Peyer's patch (tissue), 4 donors: ENCODE results near the gene RUVBL1. TPM values are rescaled to one million over a fixed set of nuclear protein-coding genes. Genes with fewer than 3 reads are reported as not detected.

Experiments used
- DNase-seq, 3 donors: peaks; one replicate each; pipeline ENCODE4 v3.0.0-alpha.2; 2017 to 2019
- H3K27ac ChIP-seq, 4 donors: fragments of 200-600 bp; sonication (generic); one replicate each; pipeline ENCODE4 v1.5.1; 2016 to 2019
- H3K27me3 ChIP-seq, 2 donors: fragments of 200-600 bp; sonication (generic); one replicate each; pipeline ENCODE4 v1.5.1; 2019
- H3K36me3 ChIP-seq, 3 donors: fragments of 200-600 bp; sonication (generic); one replicate each; pipeline ENCODE4 v1.5.1; 2016 to 2019
- H3K4me1 ChIP-seq, 4 donors: fragments of 200-600 bp; sonication (generic); one replicate each; pipeline ENCODE4 v1.5.1; 2016 to 2019
- H3K4me3 ChIP-seq, 4 donors: fragments of 200-600 bp; sonication (generic); 1 replicate in 3 of 4; 2 replicates in 1 of 4; pipeline ENCODE4 v1.5.1; 2016 to 2019; ENCODE audit warnings: mild to moderate bottlenecking in 1 of 4
- H3K9me3 ChIP-seq, 4 donors: fragments of 200-600 bp; sonication (generic); one replicate each; pipeline ENCODE4 v1.5.1; 2016 to 2019; ENCODE audit warnings: mild to moderate bottlenecking in 1 of 4
- POLR2A ChIP-seq, 2 donors: fragments of 450-650 bp; IDR thresholded peaks; one replicate each; pipeline ENCODE4 v1.5.1; 2017; ENCODE audit warnings: antibody characterized with exemption in 2 of 2, mild to moderate bottlenecking in 2 of 2, moderate library complexity in 2 of 2
- small RNA-seq, 2 donors: library from RNA; depleted of rRNA; stranded (forward); fragments of <200 nt; gene quantifications; one replicate each; pipeline ENCODE3, GENCODE V24; 2016
- total RNA-seq, 4 donors: library from RNA; depleted of rRNA; stranded (reverse); fragments of >200 nt; gene quantifications; one replicate each; pipeline ENCODE4 v1.1.0, GENCODE V29; 2016
- TF ChIP-seq, protein P1 (sequence below), 6 experiments: fragments of 450-650 bp in 4 of 6; fragments of 200-600 bp in 2 of 6; sonication (generic) in 1 of 6; IDR thresholded peaks; one replicate each; pipeline ENCODE4 v1.5.1; 2017 to 2019; ENCODE audit warnings: antibody characterized with exemption in 6 of 6, mild to moderate bottlenecking in 3 of 6, moderate library complexity in 1 of 6

The RUVBL1 gene
- total RNA-seq, 4 donors from 2014 or later = 8.9 to 22.3 (median 14.5) TPM

- TF ChIP-seq POLR2A (IDR thresholded peaks at IDR 0.05) = no peak
- TF ChIP-seq, protein P1, sequence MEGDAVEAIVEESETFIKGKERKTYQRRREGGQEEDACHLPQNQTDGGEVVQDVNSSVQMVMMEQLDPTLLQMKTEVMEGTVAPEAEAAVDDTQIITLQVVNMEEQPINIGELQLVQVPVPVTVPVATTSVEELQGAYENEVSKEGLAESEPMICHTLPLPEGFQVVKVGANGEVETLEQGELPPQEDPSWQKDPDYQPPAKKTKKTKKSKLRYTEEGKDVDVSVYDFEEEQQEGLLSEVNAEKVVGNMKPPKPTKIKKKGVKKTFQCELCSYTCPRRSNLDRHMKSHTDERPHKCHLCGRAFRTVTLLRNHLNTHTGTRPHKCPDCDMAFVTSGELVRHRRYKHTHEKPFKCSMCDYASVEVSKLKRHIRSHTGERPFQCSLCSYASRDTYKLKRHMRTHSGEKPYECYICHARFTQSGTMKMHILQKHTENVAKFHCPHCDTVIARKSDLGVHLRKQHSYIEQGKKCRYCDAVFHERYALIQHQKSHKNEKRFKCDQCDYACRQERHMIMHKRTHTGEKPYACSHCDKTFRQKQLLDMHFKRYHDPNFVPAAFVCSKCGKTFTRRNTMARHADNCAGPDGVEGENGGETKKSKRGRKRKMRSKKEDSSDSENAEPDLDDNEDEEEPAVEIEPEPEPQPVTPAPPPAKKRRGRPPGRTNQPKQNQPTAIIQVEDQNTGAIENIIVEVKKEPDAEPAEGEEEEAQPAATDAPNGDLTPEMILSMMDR (IDR thresholded peaks at IDR 0.05) = no peak
- Histone ChIP-seq H3K4me3 (no peak overlapping the region), H3K27ac (no peak overlapping the region), H3K4me1 (no peaks in the 10 kb centered on the region), H3K36me3 (no peaks in the 10 kb centered on the region), H3K9me3 (no peaks in the 10 kb centered on the region), H3K27me3 (no peaks in the 10 kb centered on the region)
- no peak for DNase-seq
Measured at GRCh38 chr3:128041344-128041743, 82.3 kb downstream of the RUVBL1 start.

GRCh38 chr3:128040660-128041059 is 83.0 kb downstream of the RUVBL1 start:
- no peak for TF ChIP-seq POLR2A (IDR thresholded peaks at IDR 0.05)
- TF ChIP-seq, protein P1 (IDR thresholded peaks at IDR 0.05) = no peak
- no peak overlapping the region for H3K4me3 ChIP-seq
- no peaks in the 10 kb centered on the region for H3K4me1 ChIP-seq
- H3K27me3 ChIP-seq = no peaks in the 10 kb centered on the region
- H3K9me3 ChIP-seq = no peaks in the 10 kb centered on the region
- no peak overlapping the region for H3K27ac ChIP-seq
- no peak for DNase-seq
- no peaks in the 10 kb centered on the region for H3K36me3 ChIP-seq

GRCh38 chr3:128040041-128040440 is 83.6 kb downstream of the RUVBL1 start:
- Histone ChIP-seq H3K4me1 (no peaks in the 10 kb centered on the region), H3K36me3 (no peaks in the 10 kb centered on the region), H3K27me3 (no peaks in the 10 kb centered on the region), H3K9me3 (no peaks in the 10 kb centered on the region), H3K4me3 (no peak overlapping the region), H3K27ac (no peak overlapping the region)
- TF ChIP-seq, protein P1 (IDR thresholded peaks at IDR 0.05) = no peak
- no peak for TF ChIP-seq POLR2A (IDR thresholded peaks at IDR 0.05)
- DNase-seq = no peak

DNA sequence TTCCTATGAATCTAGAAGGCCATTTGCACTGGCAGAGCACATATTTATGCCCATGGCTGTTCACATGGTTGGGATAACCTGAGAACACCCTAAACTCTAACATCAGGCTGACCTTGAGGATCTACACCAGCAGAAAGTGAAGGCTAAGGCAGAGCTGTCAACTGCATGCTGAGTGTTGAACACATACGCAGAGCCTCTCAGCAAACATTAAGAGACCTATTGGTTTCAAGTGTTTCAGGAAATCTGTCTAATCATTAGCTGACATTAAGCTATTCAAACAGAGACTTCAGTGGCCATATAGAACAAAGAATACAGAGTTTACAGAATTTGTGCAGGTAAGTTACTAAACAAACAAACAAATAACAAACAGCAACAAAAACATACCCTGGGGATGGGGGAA is 87.5 kb downstream of the RUVBL1 start:
- H3K4me1 ChIP-seq = no peaks in the 10 kb centered on the region
- TF ChIP-seq, protein P1 (IDR thresholded peaks at IDR 0.05) = no peak
- no peak for TF ChIP-seq POLR2A (IDR thresholded peaks at IDR 0.05)
- no peaks in the 10 kb centered on the region for H3K36me3 ChIP-seq
- DNase-seq = no peak
- H3K9me3 ChIP-seq = no peaks in the 10 kb centered on the region
- no peak overlapping the region for H3K4me3 ChIP-seq
- H3K27me3 ChIP-seq = no peaks in the 10 kb centered on the region
- H3K27ac ChIP-seq = no peak overlapping the region

GRCh38 chr3:128033102-128033501 is 90.5 kb downstream of the RUVBL1 start:
- Histone ChIP-seq H3K9me3 (no peaks in the 10 kb centered on the region), H3K27ac (no peak overlapping the region), H3K27me3 (no peaks in the 10 kb centered on the region), H3K4me1 (no peaks in the 10 kb centered on the region), H3K4me3 (no peak overlapping the region), H3K36me3 (no peaks in the 10 kb centered on the region)
- TF ChIP-seq POLR2A (IDR thresholded peaks at IDR 0.05) = no peak
- TF ChIP-seq, protein P1 (IDR thresholded peaks at IDR 0.05) = no peak
- no peak for DNase-seq

Small RNA genes lying within 50 kb of the gene (small RNA-seq; reads per million reads assigned to genes)
- gene RNU2-37P (0.12 to 0.13 reads per million in 2 donors), gene RNU6-823P (0 reads per million in 2 donors)

Other genes starting within 250 kb of the RUVBL1 start
- 1 to 10 TPM; 1.5 to 3.5 (median 2.8) TPM for gene KBTBD12, start 208.6 kb downstream of the RUVBL1 start, total RNA-seq
- 100 to 1,000 TPM in 3 of 4 donors, 10 to 100 TPM in 1; 75.1 to 139 (median 124) TPM for gene SEC61A1, start 71.4 kb downstream of the RUVBL1 start, total RNA-seq
- gene EEFSEC, start 29.7 kb upstream of the RUVBL1 start, total RNA-seq = 10 to 100 TPM; 11.7 to 50.3 (median 19.6) TPM